ENCODE measurements around the gene ASB2.

- TF ChIP-seq POLR2A (IDR thresholded peaks at IDR 0.05; ENCODE audit: insufficient read depth in 1 of 2, low read depth in 2 of 2, low read length in 2 of 2) (no peak), PREB (CRISPR knock-in tag; IDR thresholded peaks at IDR 0.05) (no peak), CTCF (CRISPR knock-in tag; IDR thresholded peaks at IDR 0.05) (no peak; the same call in 1 of the 2 replicates), YY1 (IDR thresholded peaks at IDR 0.05; ENCODE audit: insufficient read depth, insufficient replicate concordance, low read depth, low read length) (no peak), ZNF547 (CRISPR knock-in tag; IDR thresholded peaks at IDR 0.05) (no peak)
Measured at GRCh38 chr14:93970965-93971634, 5.3 kb downstream of the ASB2 start.
